ENCODE measurements around the gene ILDR2.

Gene ILDR2

GRCh38 chr1:166972826-166973225, 2.5 kb downstream of the ILDR2 start:
- DNase-seq (ENCODE audit: low read depth), result no peak
- H3K4me3 ChIP-seq (ENCODE audit: low read depth, low read length), result no peak overlapping the region
- in situ Hi-C loops (cut with HindIII; ENCODE audit: low sequenced_read_pairs), result no loop called here
- TF ChIP-seq, protein P1, sequence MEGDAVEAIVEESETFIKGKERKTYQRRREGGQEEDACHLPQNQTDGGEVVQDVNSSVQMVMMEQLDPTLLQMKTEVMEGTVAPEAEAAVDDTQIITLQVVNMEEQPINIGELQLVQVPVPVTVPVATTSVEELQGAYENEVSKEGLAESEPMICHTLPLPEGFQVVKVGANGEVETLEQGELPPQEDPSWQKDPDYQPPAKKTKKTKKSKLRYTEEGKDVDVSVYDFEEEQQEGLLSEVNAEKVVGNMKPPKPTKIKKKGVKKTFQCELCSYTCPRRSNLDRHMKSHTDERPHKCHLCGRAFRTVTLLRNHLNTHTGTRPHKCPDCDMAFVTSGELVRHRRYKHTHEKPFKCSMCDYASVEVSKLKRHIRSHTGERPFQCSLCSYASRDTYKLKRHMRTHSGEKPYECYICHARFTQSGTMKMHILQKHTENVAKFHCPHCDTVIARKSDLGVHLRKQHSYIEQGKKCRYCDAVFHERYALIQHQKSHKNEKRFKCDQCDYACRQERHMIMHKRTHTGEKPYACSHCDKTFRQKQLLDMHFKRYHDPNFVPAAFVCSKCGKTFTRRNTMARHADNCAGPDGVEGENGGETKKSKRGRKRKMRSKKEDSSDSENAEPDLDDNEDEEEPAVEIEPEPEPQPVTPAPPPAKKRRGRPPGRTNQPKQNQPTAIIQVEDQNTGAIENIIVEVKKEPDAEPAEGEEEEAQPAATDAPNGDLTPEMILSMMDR (IDR thresholded peaks at IDR 0.05; ENCODE audit: low read depth, low read length, missing control alignments), result no peak

GRCh38 chr1:166972193-166972592, 3.1 kb downstream of the ILDR2 start:
- no peak for DNase-seq (ENCODE audit: low read depth)
- in situ Hi-C loops (cut with HindIII; ENCODE audit: low sequenced_read_pairs), result no loop called here
- TF ChIP-seq, protein P1 (IDR thresholded peaks at IDR 0.05; ENCODE audit: low read depth, low read length, missing control alignments), result no peak
- no peak overlapping the region for H3K4me3 ChIP-seq (ENCODE audit: low read depth, low read length)

GRCh38 chr1:166971252-166971651, 4.1 kb downstream of the ILDR2 start:
- in situ Hi-C loops (cut with HindIII; ENCODE audit: low sequenced_read_pairs), result no loop called here
- DNase-seq (ENCODE audit: low read depth), result no peak
- no peak overlapping the region for H3K4me3 ChIP-seq (ENCODE audit: low read depth, low read length)
- TF ChIP-seq, protein P1 (IDR thresholded peaks at IDR 0.05; ENCODE audit: low read depth, low read length, missing control alignments), result no peak

DNA sequence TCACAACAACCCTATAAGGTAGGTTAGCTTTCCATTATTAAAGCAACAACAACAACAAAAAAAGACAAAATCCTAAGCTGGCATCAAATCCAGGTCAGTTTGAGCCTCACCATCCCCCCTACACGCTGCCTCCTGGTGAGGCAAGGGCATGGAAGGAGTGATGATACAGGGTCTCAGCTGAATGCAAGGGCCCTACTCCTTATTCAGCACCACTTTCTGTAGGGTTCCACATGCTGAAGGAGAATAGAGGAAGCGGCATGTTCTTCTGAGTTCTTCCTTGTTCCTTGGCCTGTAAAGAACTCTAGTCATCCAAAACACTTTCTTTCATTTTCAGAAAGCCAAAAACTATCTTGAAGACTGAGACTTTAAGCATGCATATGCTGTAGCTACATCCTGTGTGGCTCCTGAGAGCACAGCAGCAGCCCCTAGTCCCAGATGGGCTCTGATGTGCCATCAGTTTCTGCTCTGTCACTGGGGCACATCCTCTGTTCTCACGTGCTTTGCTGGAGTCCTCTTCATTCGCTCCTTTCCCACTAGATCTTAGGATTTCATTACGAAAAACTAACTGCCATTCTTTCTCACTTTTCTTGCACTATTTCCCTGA, 6.2 kb downstream of the ILDR2 start:
- no peak overlapping the region for H3K4me3 ChIP-seq (ENCODE audit: low read depth, low read length)
- TF ChIP-seq, protein P1 (IDR thresholded peaks at IDR 0.05; ENCODE audit: low read depth, low read length, missing control alignments), result no peak
- no peak for DNase-seq (ENCODE audit: low read depth)
- in situ Hi-C loops (cut with HindIII; ENCODE audit: low sequenced_read_pairs), result no loop called here

GRCh38 chr1:166960858-166961474, 14.4 kb downstream of the ILDR2 start:
- TF ChIP-seq, protein P1 (IDR thresholded peaks at IDR 0.05; ENCODE audit: low read depth, low read length, missing control alignments), result no peak
- in situ Hi-C loops (cut with HindIII; ENCODE audit: low sequenced_read_pairs), result no loop called here
- H3K4me3 ChIP-seq (ENCODE audit: low read depth, low read length), result no peak overlapping the region
- DNase-seq (ENCODE audit: low read depth), result no peak

- TF ChIP-seq, protein P1 (IDR thresholded peaks at IDR 0.05; ENCODE audit: low read depth, low read length, missing control alignments), result no peak
- in situ Hi-C loops (cut with HindIII; ENCODE audit: low sequenced_read_pairs), result no loop called here
- DNase-seq (ENCODE audit: low read depth), result no peak
- no peak overlapping the region for H3K4me3 ChIP-seq (ENCODE audit: low read depth, low read length)
Observed at GRCh38 chr1:166956872-166957271, 18.5 kb downstream of the ILDR2 start.

Data from astrocyte of the cerebellum (primary cell).